Chondrocyte (in vitro differentiated cells): ENCODE data around the gene PTPRK. TPM values are rescaled to one million over a fixed set of nuclear protein-coding genes. Genes with fewer than 3 reads are reported as not detected.

Experiments
- DNase-seq: peaks from one replicate; pipeline ENCODE4 v3.0.0; 2021; ENCODE audit warnings: mixed read lengths, low spot score
- H3K27ac Mint-ChIP-seq: one replicate; pipeline ENCODE4 v1.8.0; 2021; ENCODE audit warnings: mild to moderate bottlenecking, moderate library complexity, mixed read lengths; ENCODE audit not compliant: unreplicated experiment
- H3K27me3 Mint-ChIP-seq: 2 replicates; pipeline ENCODE4 v1.8.0; 2021; ENCODE audit warnings: low read depth, mixed read lengths
- H3K36me3 Mint-ChIP-seq: 2 replicates; pipeline ENCODE4 v1.8.0; 2021; ENCODE audit warnings: low read depth, mixed read lengths
- H3K4me1 Mint-ChIP-seq: 2 replicates; pipeline ENCODE4 v1.8.0; 2021; ENCODE audit warnings: low read depth, mild to moderate bottlenecking, mixed read lengths
- H3K4me3 Mint-ChIP-seq: one replicate; pipeline ENCODE4 v1.8.0; 2021; ENCODE audit warnings: mild to moderate bottlenecking, moderate library complexity, mixed read lengths; ENCODE audit not compliant: unreplicated experiment
- H3K9me3 Mint-ChIP-seq: 2 replicates; pipeline ENCODE4 v1.8.0; 2021; ENCODE audit warnings: low read depth, mixed read lengths
- total RNA-seq: library from RNA; stranded (reverse); gene quantifications from 3 replicates; pipeline ENCODE4 v1.2.1, GENCODE V29; 2021
- TF ChIP-seq, protein P1 (sequence below): fragments of 200-600 bp; sonication (generic); IDR thresholded peaks from 2 replicates; pipeline ENCODE4 v1.5.0; 2021; ENCODE audit warnings: antibody characterized with exemption, mild to moderate bottlenecking, moderate library complexity

The PTPRK gene
- total RNA-seq, 1 donor from 2014 or later = 63.3 TPM

DNA sequence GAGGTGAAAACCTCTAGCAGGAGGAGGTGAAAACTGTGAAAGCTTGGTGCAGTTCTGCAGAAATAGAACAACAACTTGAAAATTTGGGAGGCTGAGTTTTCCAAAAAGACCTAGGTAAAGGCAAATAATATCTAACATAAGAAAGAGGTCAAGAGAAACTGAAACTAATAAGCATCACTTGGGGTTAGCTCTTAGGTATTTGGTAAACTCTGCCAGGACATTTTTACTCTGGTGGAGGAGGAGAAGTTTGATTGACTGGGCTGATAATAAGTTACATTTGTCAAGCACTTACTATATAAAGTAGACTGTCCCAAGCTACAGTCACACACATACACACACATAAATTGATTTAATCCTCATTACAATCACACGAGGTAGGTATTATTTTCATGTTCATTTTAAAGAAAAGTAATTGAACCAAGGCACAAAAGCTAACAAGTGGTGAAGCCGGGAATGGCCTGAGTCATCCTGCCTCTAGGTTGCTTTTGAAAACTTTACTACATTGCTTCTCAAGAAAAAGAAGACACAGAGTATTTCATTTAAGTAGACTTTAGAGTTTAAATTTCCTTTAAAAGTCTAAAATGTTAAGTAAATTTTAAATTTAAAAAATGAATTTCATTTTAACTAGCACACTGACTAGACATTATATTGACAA is 275.5 kb downstream of the PTPRK start:
- H3K27ac Mint-ChIP-seq = peak overlapping the region; percentile 41
- H3K4me3 Mint-ChIP-seq = no peak overlapping the region
- peaks cover 35% of the 10 kb centered on the region for H3K4me1 Mint-ChIP-seq

DNA sequence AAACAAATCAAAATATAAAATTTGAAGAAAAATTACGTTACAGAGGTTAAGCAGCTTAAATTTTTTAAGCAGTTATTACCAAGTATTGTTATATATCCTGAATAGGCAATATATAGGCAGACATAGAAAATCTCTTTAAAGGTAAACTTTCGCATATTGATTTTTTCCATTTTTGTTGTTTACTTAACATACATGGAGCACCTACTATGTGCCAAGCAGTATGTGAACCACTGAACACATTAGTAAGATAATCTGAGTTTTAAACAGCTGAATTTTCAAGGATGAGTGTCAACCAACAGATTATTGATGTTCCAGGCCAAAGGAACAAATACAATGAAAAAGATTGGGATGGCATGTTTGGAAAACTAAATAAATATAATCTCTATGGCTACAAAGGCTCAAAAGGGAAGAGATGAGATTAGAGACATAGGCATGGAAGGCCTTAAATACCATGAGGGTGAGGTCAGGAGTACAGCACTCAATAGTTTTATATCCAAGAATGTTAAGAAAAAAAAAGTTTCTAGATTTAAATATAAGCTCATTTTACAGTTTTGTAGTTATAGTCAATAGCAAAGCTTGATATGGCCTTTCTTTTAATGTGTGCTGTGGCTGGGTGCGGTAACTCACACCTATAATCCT is 277.5 kb downstream of the PTPRK start:
- H3K27me3 Mint-ChIP-seq = no peaks in the 10 kb centered on the region
- H3K36me3 Mint-ChIP-seq = no peaks in the 10 kb centered on the region
- H3K9me3 Mint-ChIP-seq = no peaks in the 10 kb centered on the region
- H3K4me1 Mint-ChIP-seq = peaks cover 45% of the 10 kb centered on the region
- H3K4me3 Mint-ChIP-seq = no peak overlapping the region
- H3K27ac Mint-ChIP-seq = no peak overlapping the region
- DNase-seq = no peak
- TF ChIP-seq, protein P1, sequence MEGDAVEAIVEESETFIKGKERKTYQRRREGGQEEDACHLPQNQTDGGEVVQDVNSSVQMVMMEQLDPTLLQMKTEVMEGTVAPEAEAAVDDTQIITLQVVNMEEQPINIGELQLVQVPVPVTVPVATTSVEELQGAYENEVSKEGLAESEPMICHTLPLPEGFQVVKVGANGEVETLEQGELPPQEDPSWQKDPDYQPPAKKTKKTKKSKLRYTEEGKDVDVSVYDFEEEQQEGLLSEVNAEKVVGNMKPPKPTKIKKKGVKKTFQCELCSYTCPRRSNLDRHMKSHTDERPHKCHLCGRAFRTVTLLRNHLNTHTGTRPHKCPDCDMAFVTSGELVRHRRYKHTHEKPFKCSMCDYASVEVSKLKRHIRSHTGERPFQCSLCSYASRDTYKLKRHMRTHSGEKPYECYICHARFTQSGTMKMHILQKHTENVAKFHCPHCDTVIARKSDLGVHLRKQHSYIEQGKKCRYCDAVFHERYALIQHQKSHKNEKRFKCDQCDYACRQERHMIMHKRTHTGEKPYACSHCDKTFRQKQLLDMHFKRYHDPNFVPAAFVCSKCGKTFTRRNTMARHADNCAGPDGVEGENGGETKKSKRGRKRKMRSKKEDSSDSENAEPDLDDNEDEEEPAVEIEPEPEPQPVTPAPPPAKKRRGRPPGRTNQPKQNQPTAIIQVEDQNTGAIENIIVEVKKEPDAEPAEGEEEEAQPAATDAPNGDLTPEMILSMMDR = no peak

More for the DNA sequence above, 275.5 kb downstream of the PTPRK start:
- no peaks in the 10 kb centered on the region for H3K27me3 Mint-ChIP-seq
- TF ChIP-seq, protein P1 = no peak
- H3K9me3 Mint-ChIP-seq = no peaks in the 10 kb centered on the region
- no peak for DNase-seq
- H3K36me3 Mint-ChIP-seq = no peaks in the 10 kb centered on the region

DNA sequence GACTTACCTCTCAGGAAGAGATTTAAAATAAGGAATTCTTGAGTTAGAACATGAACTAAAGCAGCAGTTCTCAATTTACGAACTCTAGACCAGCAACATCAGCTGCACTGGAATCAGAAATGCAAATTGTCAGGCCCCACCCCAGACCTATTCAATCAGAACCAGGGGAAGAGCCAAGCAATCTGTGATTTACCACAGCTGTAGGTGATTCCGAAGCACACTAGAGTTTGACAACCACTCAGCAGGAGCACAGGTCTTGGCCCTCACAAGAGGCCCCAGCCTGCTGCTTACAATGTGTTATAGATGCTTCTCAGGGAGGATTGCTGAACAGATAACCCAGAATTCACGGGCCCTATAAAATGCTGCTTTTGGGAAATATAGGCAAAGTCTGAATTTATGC is 279.2 kb downstream of the PTPRK start:
- H3K27ac Mint-ChIP-seq = peak overlapping the region; percentile 36

DNA sequence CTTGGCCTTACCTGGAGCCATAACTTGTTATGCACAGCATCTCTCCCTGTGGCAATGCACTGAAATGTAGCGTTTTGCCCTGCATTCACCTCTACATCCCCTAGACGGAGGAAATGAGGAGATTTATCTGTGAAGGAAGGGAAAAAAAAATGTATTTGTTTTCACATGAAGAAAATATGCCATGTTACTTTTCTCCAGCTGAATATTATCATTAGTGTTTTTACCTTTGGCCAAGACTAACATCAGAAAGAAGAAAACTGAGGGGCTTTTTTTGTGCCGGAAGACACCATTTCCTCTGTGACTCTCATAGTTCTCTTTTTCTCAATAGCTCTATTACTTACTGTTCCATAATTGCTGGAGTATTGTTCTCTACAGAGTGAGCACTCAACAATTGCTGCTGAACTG is 280.4 kb downstream of the PTPRK start:
- TF ChIP-seq, protein P1 = no peak
- no peaks in the 10 kb centered on the region for H3K27me3 Mint-ChIP-seq
- DNase-seq = no peak
- H3K27ac Mint-ChIP-seq = peak overlapping the region; percentile 24
- H3K4me3 Mint-ChIP-seq = no peak overlapping the region
- H3K4me1 Mint-ChIP-seq = peaks cover 47% of the 10 kb centered on the region
- no peaks in the 10 kb centered on the region for H3K36me3 Mint-ChIP-seq
- H3K9me3 Mint-ChIP-seq = no peaks in the 10 kb centered on the region

More for the DNA sequence above, 279.2 kb downstream of the PTPRK start:
- no peak for DNase-seq
- Mint-ChIP-seq H3K4me3 (no peak overlapping the region), H3K27me3 (no peaks in the 10 kb centered on the region), H3K4me1 (peaks cover 45% of the 10 kb centered on the region), H3K36me3 (no peaks in the 10 kb centered on the region), H3K9me3 (no peaks in the 10 kb centered on the region)
- TF ChIP-seq, protein P1 = no peak

DNA sequence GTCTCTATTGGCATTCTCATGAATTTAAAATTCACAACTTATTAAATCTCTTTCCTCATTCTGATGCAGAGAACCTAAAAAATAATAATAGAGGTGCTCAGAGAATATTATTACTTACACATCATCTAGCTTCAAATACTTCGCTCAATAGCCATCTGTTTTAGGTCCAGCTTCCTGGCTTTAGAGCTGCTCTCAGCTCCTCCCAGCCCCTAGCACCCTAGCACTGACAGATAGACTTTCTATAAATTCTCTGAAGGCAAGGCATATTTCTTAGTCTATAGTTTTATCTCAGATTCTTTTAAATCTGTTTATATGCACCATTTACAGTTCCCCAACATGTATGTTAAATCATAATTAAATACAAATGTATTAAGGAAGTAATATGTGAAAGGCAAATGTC is 281.3 kb downstream of the PTPRK start:
- TF ChIP-seq, protein P1 = no peak
- no peak for DNase-seq
- Mint-ChIP-seq H3K4me3 (no peak overlapping the region), H3K27me3 (no peaks in the 10 kb centered on the region), H3K9me3 (no peaks in the 10 kb centered on the region), H3K4me1 (peaks cover 40% of the 10 kb centered on the region), H3K36me3 (no peaks in the 10 kb centered on the region), H3K27ac (peak overlapping the region; percentile 32)
